NOMO-1 treated with DMSO at 0.1 percent for 48 hours (cell line): Measurements from ENCODE around the gene GTF2H4.

Experiments used
- DNase-seq: peaks from one replicate; lab custom pipeline; 2025; ENCODE audit not compliant: unreplicated experiment; lab: John Stamatoyannopoulos, UW

The GTF2H4 gene

DNA sequence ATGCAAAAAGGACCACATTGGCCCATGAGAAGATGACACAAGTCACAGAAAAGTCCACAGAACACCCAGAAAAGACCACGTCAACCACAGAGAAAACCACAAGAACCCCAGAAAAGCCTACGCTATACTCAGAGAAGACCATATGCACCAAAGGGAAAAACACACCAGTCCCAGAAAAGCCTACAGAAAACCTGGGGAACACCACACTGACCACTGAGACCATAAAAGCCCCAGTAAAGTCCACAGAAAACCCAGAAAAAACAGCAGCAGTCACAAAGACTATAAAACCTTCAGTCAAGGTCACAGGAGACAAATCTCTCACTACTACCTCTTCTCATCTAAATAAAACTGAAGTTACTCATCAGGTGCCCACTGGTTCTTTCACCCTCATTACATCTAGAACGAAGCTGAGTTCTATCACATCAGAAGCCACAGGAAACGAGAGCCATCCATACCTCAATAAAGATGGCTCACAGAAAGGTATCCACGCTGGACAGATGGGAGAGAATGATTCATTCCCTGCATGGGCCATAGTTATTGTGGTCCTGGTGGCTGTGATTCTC is 44.0 kb downstream of the GTF2H4 start:
- no peak for DNase-seq

GRCh38 chr6:30954631-30955366 is 46.8 kb downstream of the GTF2H4 start:
- no peak for DNase-seq

- peak; percentile 47 for DNase-seq
These were observed 47.5 kb downstream of the GTF2H4 start for GRCh38 chr6:30955367-30956042.

GRCh38 chr6:30957716-30958115 is 49.7 kb downstream of the GTF2H4 start:
- DNase-seq, result no peak

DNA sequence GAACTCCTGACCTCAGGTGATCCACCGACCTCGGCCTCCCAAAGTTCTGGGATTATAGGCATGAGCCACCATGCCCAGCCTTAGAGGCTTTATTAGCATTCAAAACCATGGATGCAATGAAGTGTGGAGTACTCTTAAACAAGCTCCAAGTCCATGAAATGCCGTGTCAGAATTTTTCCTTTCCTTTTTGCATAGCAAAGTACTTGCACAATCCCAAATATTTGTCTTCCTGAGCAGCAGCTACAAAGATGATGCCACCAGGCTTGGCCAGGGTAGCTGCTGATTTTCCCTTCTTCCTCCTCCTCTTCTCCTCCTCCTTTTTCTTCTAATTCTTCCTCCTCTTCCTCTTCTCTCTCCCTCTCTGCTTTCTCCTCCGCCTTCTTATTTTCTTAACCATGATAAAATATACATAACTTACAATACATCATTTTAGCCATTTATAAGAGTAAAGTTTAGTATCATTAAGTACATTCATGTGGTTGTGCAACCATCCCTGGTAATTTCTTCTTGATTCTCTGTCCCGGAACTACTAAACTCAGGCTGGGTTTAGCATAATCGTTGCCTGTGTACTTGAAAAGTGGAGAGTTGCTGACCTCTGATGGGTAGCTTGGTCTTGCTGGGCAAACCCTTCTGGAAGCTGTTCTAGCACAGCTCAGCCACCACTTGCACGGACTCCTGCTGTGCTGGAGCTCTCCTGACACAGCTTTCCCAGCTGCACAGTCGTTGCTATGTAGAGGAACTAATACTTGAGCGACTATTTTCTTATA is 53.1 kb downstream of the GTF2H4 start:
- peak; percentile 31 for DNase-seq

- no peak for DNase-seq
These were observed 54.7 kb downstream of the GTF2H4 start for GRCh38 chr6:30962716-30963115.

DNA sequence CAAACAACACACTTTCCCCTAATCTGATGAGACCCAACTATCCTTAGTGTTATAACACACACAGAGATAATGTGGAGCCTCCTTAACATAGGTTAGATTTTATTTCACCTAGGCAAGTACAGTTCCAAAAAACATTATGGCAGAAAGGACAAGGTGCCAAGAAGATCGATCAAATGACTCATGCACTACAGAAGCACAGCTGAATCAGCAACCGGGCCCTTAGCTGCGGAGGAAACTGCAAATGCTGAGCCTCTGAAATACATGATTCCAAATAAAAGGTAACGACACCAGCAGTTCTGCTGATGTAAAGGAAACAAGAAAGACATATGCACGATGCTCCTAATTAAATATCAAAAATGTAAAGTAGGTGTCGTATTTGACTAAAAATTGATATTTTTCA is 55.6 kb downstream of the GTF2H4 start:
- DNase-seq, result no peak
